Myocyte (in vitro differentiated cells): ENCODE data around the gene WDTC1. TPM values are rescaled to one million over a fixed set of nuclear protein-coding genes. Genes with fewer than 3 reads are reported as not detected.
A peak's percentile ranks its signal among the peaks of the same experiment; 100 is the strongest.

ENCODE experiments used
- DNase-seq: peaks from one replicate; pipeline ENCODE4 v3.0.0-alpha.2; 2012; ENCODE audit warnings: low read depth
- total RNA-seq: library from RNA; depleted of rRNA; stranded (reverse); fragments of >200 nt; gene quantifications from 2 replicates; pipeline ENCODE4 v1.2.3, GENCODE V29; 2014

WDTC1 gene
- total RNA-seq, 1 donor from 2014 or later = 23.7 TPM

GRCh38 chr1:27300341-27301051, 66.1 kb downstream of the WDTC1 start:
- peak; percentile 98 for DNase-seq

- no peak for DNase-seq
Measured at GRCh38 chr1:27301052-27301422, 66.6 kb downstream of the WDTC1 start.

GRCh38 chr1:27301582-27302199, 67.3 kb downstream of the WDTC1 start:
- no peak for DNase-seq

- DNase-seq = no peak
Measured at GRCh38 chr1:27302612-27303011, 68.2 kb downstream of the WDTC1 start.

GRCh38 chr1:27303509-27303908, 69.1 kb downstream of the WDTC1 start:
- no peak for DNase-seq

GRCh38 chr1:27306071-27306470, 71.6 kb downstream of the WDTC1 start:
- no peak for DNase-seq

GRCh38 chr1:27306892-27307761, 72.7 kb downstream of the WDTC1 start:
- DNase-seq = no peak

GRCh38 chr1:27307874-27308598, 73.6 kb downstream of the WDTC1 start:
- peak; percentile 17 for DNase-seq

- DNase-seq = no peak
Measured at GRCh38 chr1:27314169-27314568, 79.7 kb downstream of the WDTC1 start.

GRCh38 chr1:27314737-27315136, 80.3 kb downstream of the WDTC1 start:
- DNase-seq = no peak

GRCh38 chr1:27316860-27317259, 82.4 kb downstream of the WDTC1 start:
- DNase-seq = no peak

GRCh38 chr1:27318136-27318535, 83.7 kb downstream of the WDTC1 start:
- DNase-seq = no peak

- DNase-seq = peak; percentile 77
Measured at GRCh38 chr1:27318596-27318995, 84.2 kb downstream of the WDTC1 start.

- peak; percentile 97 for DNase-seq
Measured at GRCh38 chr1:27321813-27322568, 87.6 kb downstream of the WDTC1 start, which contains the start of gene TMEM222. Gene TMEM222 (plus strand): TSS chr1:27322163. CDS start chr1:27322198, 35 bp downstream.

GRCh38 chr1:27322569-27323240, 88.3 kb downstream of the WDTC1 start:
- no peak for DNase-seq

- no peak for DNase-seq
Measured at GRCh38 chr1:27325286-27325685, 90.9 kb downstream of the WDTC1 start.

- DNase-seq = no peak
Measured at GRCh38 chr1:27327964-27328363, 93.5 kb downstream of the WDTC1 start.

- no peak for DNase-seq
Measured at GRCh38 chr1:27330786-27331185, 96.4 kb downstream of the WDTC1 start.

- DNase-seq = no peak
Measured at GRCh38 chr1:27331426-27331825, 97.0 kb downstream of the WDTC1 start.

- no peak for DNase-seq
Measured at GRCh38 chr1:27331922-27332321, 97.5 kb downstream of the WDTC1 start.
